ENCODE results near the gene FAM174A. TPM values are rescaled to one million over a fixed set of nuclear protein-coding genes. Genes with fewer than 3 reads are reported as not detected.

The FAM174A gene
- total and polyA plus RNA-seq, 8 donors = 17.4 to 25.8 (median 22.5) TPM

GRCh38 chr5:100505984-100506670, 29.0 kb upstream of the FAM174A start:
- H3K27ac ChIP-seq = no peak overlapping the region
- H3K36me3 ChIP-seq = no peaks in the 10 kb centered on the region
- intact Hi-C loops (cut with DNase I) = no loop called here
- no peaks in the 10 kb centered on the region for H3K4me1 ChIP-seq
- TF ChIP-seq CTCF (IDR thresholded peaks at IDR 0.05) = no peak
- no peaks in the 10 kb centered on the region for H3K27me3 ChIP-seq
- DNase-seq (no peak), ATAC-seq (peak; percentile 75)
- no peaks in the 10 kb centered on the region for H3K9me3 ChIP-seq
- no peak overlapping the region for H3K4me3 ChIP-seq

- H3K27ac ChIP-seq = no peak overlapping the region
- peaks cover 0 to 20% of the 10 kb centered on the region in 2 donors for H3K9me3 ChIP-seq
- H3K4me1 ChIP-seq = no peaks in the 10 kb centered on the region
- intact Hi-C loops (cut with DNase I) = no loop called here
- no peak for TF ChIP-seq CTCF (IDR thresholded peaks at IDR 0.05)
- no peak overlapping the region for H3K4me3 ChIP-seq
- H3K27me3 ChIP-seq = no peaks in the 10 kb centered on the region
- H3K36me3 ChIP-seq = no peaks in the 10 kb centered on the region
- DNase-seq = no peak
- ATAC-seq = no peak
Measured at GRCh38 chr5:100516285-100516684, 18.9 kb upstream of the FAM174A start.

GRCh38 chr5:100517301-100517974, 17.7 kb upstream of the FAM174A start:
- ATAC-seq (peak; percentile 99), DNase-seq (peak in 3 of 4 donors; percentile 43 to 78 (median 69))
- no peak for TF ChIP-seq CTCF (IDR thresholded peaks at IDR 0.05)
- Histone ChIP-seq H3K36me3 (no peaks in the 10 kb centered on the region), H3K4me3 (no peak overlapping the region), H3K9me3 (peaks cover 0 to 20% of the 10 kb centered on the region in 2 donors), H3K27me3 (no peaks in the 10 kb centered on the region), H3K4me1 (no peaks in the 10 kb centered on the region), H3K27ac (no peak overlapping the region)
- intact Hi-C loops (cut with DNase I) = no loop called here

- no peaks in the 10 kb centered on the region for H3K36me3 ChIP-seq
- DNase-seq (no peak), ATAC-seq (no peak)
- no peaks in the 10 kb centered on the region for H3K27me3 ChIP-seq
- no peak for TF ChIP-seq CTCF (IDR thresholded peaks at IDR 0.05)
- intact Hi-C loops (cut with DNase I) = no loop called here
- no peaks in the 10 kb centered on the region for H3K4me1 ChIP-seq
- H3K4me3 ChIP-seq = no peak overlapping the region
- peaks cover 0 to 20% of the 10 kb centered on the region in 2 donors for H3K9me3 ChIP-seq
- H3K27ac ChIP-seq = no peak overlapping the region
Measured at GRCh38 chr5:100518377-100518776, 16.8 kb upstream of the FAM174A start.

- DNase-seq (no peak), ATAC-seq (no peak)
Measured at GRCh38 chr5:100519075-100519474, 16.1 kb upstream of the FAM174A start.

More at GRCh38 chr5:100519075-100519474, 16.1 kb upstream of the FAM174A start:
- H3K4me3 ChIP-seq = no peak overlapping the region
- peaks cover 0 to 20% of the 10 kb centered on the region in 2 donors for H3K9me3 ChIP-seq
- intact Hi-C loops (cut with DNase I) = no loop called here
- no peaks in the 10 kb centered on the region for H3K27me3 ChIP-seq
- H3K27ac ChIP-seq = no peak overlapping the region
- no peaks in the 10 kb centered on the region for H3K4me1 ChIP-seq
- no peaks in the 10 kb centered on the region for H3K36me3 ChIP-seq
- no peak for TF ChIP-seq CTCF (IDR thresholded peaks at IDR 0.05)
